Small intestine (tissue), 7 donors: ENCODE results near the gene MPZL1. TPM values are rescaled to one million over a fixed set of nuclear protein-coding genes. Genes with fewer than 3 reads are reported as not detected.

ENCODE experiments used
- DNase-seq, 2 donors: peaks; one replicate each; pipeline versions ENCODE4 v3.0.0 to v3.0.0-alpha.2; 2013
- FAIRE-seq: peaks from 2 replicates; lab custom pipeline; 2012; peaks lifted over from hg19 to GRCh38; lab: Jason Lieb, UNC
- H3K27ac ChIP-seq, 3 donors: one replicate each; pipeline ENCODE4 v1.5.1; 2013; ENCODE audit warnings: low read length in 2 of 3, mild to moderate bottlenecking in 2 of 3, control low read depth in 1 of 3, inconsistent platforms in 1 of 3, low read depth in 1 of 3, moderate library complexity in 1 of 3
- H3K27me3 ChIP-seq, 3 donors: one replicate each; pipeline ENCODE4 v1.6.1; 2013; ENCODE audit warnings: low read length in 3 of 3, inconsistent platforms in 1 of 3; ENCODE audit not compliant: control insufficient read depth in 3 of 3, insufficient read depth in 3 of 3
- H3K36me3 ChIP-seq, 3 donors: one replicate each; pipeline ENCODE4 v1.6.1; 2013; ENCODE audit warnings: low read length in 3 of 3, inconsistent platforms in 1 of 3, low read depth in 1 of 3, mild to moderate bottlenecking in 1 of 3, moderate library complexity in 1 of 3; ENCODE audit not compliant: control insufficient read depth in 3 of 3, insufficient read depth in 2 of 3
- H3K4me1 ChIP-seq, 3 donors: one replicate each; pipeline ENCODE4 v1.6.1; 2013; ENCODE audit warnings: low read length in 2 of 3, inconsistent platforms in 1 of 3, low read depth in 1 of 3, mild to moderate bottlenecking in 1 of 3, moderate library complexity in 1 of 3; ENCODE audit not compliant: control insufficient read depth in 3 of 3, insufficient read depth in 2 of 3
- H3K4me3 ChIP-seq, 3 donors: one replicate each; pipeline ENCODE4 v1.5.1; 2013; ENCODE audit warnings: low read length in 3 of 3, control low read depth in 1 of 3, inconsistent platforms in 1 of 3, low read depth in 1 of 3, mild to moderate bottlenecking in 1 of 3, moderate library complexity in 1 of 3
- H3K9me3 ChIP-seq, 2 donors: one replicate each; pipeline ENCODE4 v1.6.1; 2013; ENCODE audit warnings: low read depth in 1 of 2, low read length in 1 of 2; ENCODE audit not compliant: control insufficient read depth in 2 of 2, insufficient read depth in 1 of 2
- WGBS, 3 donors: extraction: QIAGEN DNeasy Blood & Tissue Kit; methylation state at CpG; one replicate each; pipeline ENCODE4 v1.1.7; 2013; 5-methylcytosine and 5-hydroxymethylcytosine counted together
- polyA plus RNA-seq, 4 donors: library from polyadenylated mRNA; stranded (reverse) in 3 of 4; unstranded in 1 of 4; fragments of 200-250 nt in 3 of 4; fragments of 120-200 nt in 1 of 4; gene quantifications; one replicate each; pipeline versions ENCODE4 v1.2.1 to v1.2.3, GENCODE V29; 2013
- donor health status: healthy with polysubstance abuse.
- donor health status: control.
- donor health status: control.
- donor health status: Bipolar disorder and iron deficiency.
- donor health status: healthy.

MPZL1 gene
- polyA plus RNA-seq, 4 donors = 8.1 to 107 (median 31.4) TPM

DNA sequence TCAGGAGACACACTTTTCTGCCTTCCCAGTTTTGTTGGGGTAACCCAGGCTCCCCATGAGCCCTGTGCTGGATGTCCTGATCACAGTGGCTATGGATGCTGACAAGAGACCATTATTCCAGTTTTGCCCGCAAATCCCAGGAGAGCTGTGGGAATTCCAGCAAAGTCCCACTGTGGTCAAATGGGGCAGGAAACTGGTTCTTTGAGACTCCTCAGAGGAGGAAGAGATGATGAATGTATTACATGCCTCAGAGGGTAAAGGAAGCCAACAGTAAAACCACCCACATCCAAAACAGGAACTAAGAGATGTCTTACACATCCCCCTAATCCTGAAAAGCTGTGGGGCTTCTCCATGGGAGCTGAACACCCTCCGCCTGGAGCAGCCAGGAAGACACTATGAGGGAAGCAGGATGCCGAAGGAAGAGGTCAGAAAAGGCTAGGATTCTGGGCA is 12.8 kb upstream of the MPZL1 start:
- Histone ChIP-seq H3K9me3 (no peaks in the 10 kb centered on the region), H3K36me3 (no peaks in the 10 kb centered on the region), H3K27me3 (peaks cover 0 to 2% (median 0%) of the 10 kb centered on the region in 3 donors), H3K27ac (no peak overlapping the region), H3K4me1 (peaks cover 0 to 12% (median 0%) of the 10 kb centered on the region in 3 donors), H3K4me3 (no peak overlapping the region)
- WGBS, 3 donors = 59 to 95% (median 79%) methylated on average over 3 of the region's 3 CpGs
- FAIRE-seq (no peak), DNase-seq (no peak)

DNA sequence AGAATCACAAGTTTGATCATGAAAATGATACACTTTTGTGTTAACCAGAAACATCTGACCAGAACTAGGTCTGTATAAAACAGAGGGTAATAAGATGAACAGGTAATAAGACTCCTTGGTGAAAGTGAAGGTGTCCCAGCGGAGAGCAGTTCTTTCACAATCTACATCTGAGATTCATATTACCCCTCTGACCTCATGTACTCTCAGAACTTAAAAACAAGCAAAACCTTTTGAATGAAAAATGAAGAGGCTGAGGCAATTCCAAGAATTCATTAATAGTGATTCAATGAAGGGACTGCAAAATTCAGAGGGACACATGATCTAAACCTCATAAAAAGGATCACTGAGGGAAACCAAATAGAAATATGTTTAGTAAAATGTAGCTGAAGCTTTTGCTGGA is 10.9 kb upstream of the MPZL1 start:
- Histone ChIP-seq H3K9me3 (no peaks in the 10 kb centered on the region), H3K4me1 (peaks cover 0 to 12% (median 0%) of the 10 kb centered on the region in 3 donors), H3K27ac (no peak overlapping the region), H3K36me3 (no peaks in the 10 kb centered on the region), H3K4me3 (no peak overlapping the region), H3K27me3 (peaks cover 0 to 2% (median 0%) of the 10 kb centered on the region in 3 donors)
- FAIRE-seq (no peak), DNase-seq (no peak)
- WGBS, 3 donors = 82 to 95% (median 84%) methylated on average over 1 of the region's 1 CpG

DNA sequence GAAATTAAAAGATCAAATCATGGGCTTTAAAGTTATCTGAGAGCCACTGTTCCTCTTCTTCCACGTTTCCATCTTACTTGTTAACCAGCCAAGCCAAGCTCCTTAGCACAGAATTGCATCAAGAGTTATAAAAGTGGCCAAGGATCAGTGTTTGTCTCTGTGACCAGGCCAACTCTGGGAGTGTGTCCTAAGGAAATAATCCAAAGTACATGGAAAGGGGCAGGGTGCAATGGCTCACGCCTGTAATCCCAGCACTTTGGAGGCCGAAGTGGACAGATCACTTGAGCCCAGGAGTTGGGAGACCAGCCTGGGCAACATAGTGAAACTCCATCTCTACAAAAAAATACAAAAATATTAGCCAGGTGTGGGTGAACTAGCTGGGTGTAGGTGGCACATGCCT is 10.0 kb upstream of the MPZL1 start:
- FAIRE-seq (no peak), DNase-seq (peak; percentile 73 to 95)
- H3K27me3 ChIP-seq = peaks cover 0 to 2% (median 0%) of the 10 kb centered on the region in 3 donors
- H3K9me3 ChIP-seq = no peaks in the 10 kb centered on the region
- no peaks in the 10 kb centered on the region for H3K36me3 ChIP-seq
- peak overlapping the region in 1 of 3 donors; percentile 30 for H3K27ac ChIP-seq
- peaks cover 0 to 12% (median 0%) of the 10 kb centered on the region in 3 donors for H3K4me1 ChIP-seq
- 16 to 55% (median 35%) methylated on average over 3 of the region's 3 CpGs for WGBS, 3 donors
- H3K4me3 ChIP-seq = no peak overlapping the region

DNA sequence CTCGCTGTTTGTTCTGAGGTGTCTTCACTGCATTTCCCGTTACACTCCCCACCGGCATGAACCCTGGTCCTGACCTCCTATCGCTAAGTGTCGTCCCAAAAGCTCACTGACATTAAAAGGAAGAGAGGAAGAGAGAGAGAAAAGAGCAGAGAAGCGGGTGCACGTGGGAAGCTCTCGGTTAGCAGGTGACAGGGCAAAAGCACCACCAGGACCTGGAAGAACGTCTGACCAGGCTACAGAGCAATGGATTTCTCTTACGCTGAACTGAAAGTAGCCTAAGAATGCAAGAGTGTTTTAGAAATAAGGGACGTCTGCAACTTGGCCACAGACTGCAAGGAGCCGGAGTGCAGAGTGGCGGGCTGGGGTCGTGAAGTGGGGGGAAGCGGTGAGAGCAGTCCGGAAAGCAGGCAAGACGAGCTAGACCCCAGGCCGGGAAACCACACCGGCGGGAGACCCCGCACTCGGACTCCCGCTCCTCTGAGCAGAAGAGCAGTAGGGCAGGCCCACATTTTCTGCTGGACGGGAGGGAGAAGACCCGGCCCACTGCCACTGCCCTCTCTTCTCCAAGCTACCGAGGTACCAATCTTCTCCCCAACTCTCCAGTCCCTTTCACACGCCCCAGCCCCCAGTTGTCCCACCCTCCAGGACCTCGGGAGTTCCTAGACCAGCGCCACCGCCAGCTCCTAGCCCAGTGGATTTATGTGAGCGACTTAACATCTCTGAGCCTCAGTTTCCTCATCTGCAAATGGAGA is 8.3 kb upstream of the MPZL1 start:
- Histone ChIP-seq H3K9me3 (no peaks in the 10 kb centered on the region), H3K4me3 (peak overlapping the region; percentile 55 to 77 (median 64)), H3K27me3 (no peaks in the 10 kb centered on the region), H3K4me1 (peaks cover 0 to 12% (median 0%) of the 10 kb centered on the region in 3 donors), H3K36me3 (no peaks in the 10 kb centered on the region), H3K27ac (peak overlapping the region; percentile 82 to 91 (median 88))
- 9 to 39% (median 37%) methylated on average over 31 of the region's 31 CpGs for WGBS, 3 donors
- FAIRE-seq = no peak
- peak in 1 of 2 donors; percentile 66 for DNase-seq

DNA sequence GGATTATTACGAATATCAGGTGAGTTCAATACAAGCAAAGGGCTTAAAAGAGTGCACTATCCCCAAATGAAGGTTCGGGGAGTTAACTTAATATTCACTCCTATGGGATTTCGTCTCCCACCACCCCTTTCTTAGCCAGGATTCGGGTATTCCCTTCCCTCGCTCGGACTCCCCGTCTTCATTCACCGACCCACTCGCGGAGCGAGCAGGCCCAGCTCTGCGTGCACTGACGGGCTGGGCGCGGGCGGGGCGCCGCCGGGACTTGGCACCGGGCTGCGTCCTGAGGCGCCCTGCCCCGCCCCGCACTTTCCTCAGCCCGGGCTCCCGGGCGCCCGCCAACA is 7.7 kb upstream of the MPZL1 start:
- DNase-seq = peak in 1 of 2 donors; percentile 90
- no peak for FAIRE-seq
- 1% methylated on average over 28 of the region's 28 CpGs for WGBS, 3 donors
- peak overlapping the region; percentile 82 to 91 (median 88) for H3K27ac ChIP-seq
- H3K4me1 ChIP-seq = peaks cover 0 to 12% (median 0%) of the 10 kb centered on the region in 3 donors
- H3K4me3 ChIP-seq = peak overlapping the region; percentile 55 to 77 (median 64)
- no peaks in the 10 kb centered on the region for H3K36me3 ChIP-seq
- H3K27me3 ChIP-seq = no peaks in the 10 kb centered on the region
- H3K9me3 ChIP-seq = no peaks in the 10 kb centered on the region

DNA sequence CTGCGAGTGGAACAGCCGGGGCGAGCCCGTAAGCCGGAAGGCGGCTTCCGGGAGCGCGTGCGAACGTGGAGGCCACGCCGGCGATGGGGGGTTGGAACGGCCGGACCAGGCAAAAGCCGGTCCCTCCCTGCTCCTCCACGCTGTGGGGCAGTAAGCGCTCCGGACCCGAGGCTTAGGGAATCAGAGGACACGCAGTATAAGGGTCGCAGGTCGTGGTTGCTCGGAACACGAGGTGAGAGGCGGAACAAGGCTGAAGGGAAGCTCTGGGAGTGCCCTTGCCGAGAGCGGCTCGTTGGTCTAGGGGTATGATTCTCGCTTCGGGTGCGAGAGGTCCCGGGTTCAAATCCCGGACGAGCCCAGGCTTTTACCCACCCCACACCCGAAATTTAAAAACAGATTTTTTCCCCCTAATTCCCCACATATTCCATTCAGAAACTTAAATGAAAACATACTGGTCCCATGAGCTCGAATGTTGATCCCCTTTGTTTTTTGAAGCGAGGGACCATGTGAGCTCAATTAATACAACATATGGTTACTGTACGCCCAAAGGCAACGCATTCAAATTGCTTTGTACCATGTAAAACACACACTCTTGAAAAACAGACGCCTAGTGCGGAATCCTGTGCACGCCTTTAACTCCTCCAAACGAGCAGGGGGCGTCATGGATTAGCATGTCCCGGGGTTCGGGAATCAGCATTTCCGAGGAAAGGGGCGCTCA is 7.2 kb upstream of the MPZL1 start:
- DNase-seq = peak; percentile 83 to 93
- H3K27me3 ChIP-seq = no peaks in the 10 kb centered on the region
- WGBS, 3 donors = 0 to 1% (median 0%) methylated on average over 45 to 50 of the region's 50 CpGs
- H3K27ac ChIP-seq = peak overlapping the region; percentile 82 to 91 (median 88)
- peaks cover 0 to 13% (median 0%) of the 10 kb centered on the region in 3 donors for H3K4me1 ChIP-seq
- no peaks in the 10 kb centered on the region for H3K9me3 ChIP-seq
- H3K36me3 ChIP-seq = no peaks in the 10 kb centered on the region
- FAIRE-seq = no peak
- H3K4me3 ChIP-seq = peak overlapping the region; percentile 55 to 77 (median 64)

DNA sequence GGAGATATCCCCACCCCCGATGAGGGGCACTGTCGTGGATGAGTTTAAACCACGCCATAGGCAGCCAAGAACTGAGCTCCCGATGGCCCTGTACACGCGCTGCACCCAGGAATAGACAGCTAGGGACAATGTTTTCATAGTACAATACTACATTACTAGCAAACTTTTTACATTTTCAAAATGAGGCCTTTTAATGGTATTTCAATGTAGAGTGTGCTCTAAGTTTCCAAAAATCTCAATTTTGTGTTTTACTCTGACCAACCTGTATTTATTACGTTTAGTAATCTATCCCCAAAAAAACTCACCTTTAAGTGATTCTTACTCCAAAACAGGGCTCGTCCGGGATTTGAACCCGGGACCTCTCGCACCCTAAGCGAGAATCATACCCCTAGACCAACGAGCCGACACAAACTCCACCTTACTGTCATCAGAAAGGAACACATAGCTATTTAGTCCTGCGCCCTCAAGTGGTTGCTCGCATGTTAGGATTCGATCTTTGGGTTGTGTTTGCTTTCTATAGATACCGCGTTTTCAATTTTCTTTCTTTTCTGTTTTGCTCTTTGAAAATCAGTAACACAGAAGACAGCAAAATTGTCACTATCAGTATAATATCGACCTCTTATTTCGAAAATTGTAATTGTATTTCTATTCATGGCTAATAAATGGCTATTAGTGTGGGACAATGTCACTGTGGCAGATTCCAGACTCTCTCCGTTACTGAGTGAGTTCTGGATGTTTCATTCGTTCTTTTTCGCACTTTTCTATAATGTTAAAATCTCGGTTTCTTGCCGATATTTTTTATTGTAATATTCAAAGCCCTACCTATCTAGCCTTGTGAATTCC is 6.4 kb upstream of the MPZL1 start:
- H3K27ac ChIP-seq = peak overlapping the region; percentile 82 to 91 (median 88)
- peaks cover 0 to 16% (median 0%) of the 10 kb centered on the region in 3 donors for H3K4me1 ChIP-seq
- H3K4me3 ChIP-seq = peak overlapping the region; percentile 35 to 77 (median 64)
- WGBS, 3 donors = 0 to 1% (median 0%) methylated on average over 26 of the region's 26 CpGs
- no peaks in the 10 kb centered on the region for H3K27me3 ChIP-seq
- FAIRE-seq = no peak
- no peaks in the 10 kb centered on the region for H3K9me3 ChIP-seq
- H3K36me3 ChIP-seq = no peaks in the 10 kb centered on the region
- peak; percentile 93 to 94 for DNase-seq

DNA sequence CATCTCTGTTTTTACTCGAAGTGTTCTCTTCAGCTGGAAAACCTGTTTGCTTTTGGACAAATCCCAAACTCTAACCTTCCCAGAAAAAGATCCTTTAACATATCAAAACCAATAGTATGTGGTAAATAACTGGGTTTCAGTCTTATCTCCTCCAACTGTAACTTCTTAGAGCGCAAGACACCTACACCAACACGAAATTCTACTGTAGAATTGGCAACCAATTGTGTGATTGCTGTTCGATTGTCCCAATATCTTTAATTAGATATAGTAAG is 5.8 kb upstream of the MPZL1 start:
- FAIRE-seq = no peak
- H3K27ac ChIP-seq = peak overlapping the region; percentile 34 to 60 (median 57)

More for the DNA sequence above, 5.8 kb upstream of the MPZL1 start:
- no peak for DNase-seq
- Histone ChIP-seq H3K4me1 (peaks cover 0 to 21% (median 0%) of the 10 kb centered on the region in 3 donors), H3K27me3 (no peaks in the 10 kb centered on the region), H3K36me3 (no peaks in the 10 kb centered on the region), H3K9me3 (no peaks in the 10 kb centered on the region), H3K4me3 (peak overlapping the region; percentile 10 to 77 (median 54))
- WGBS, 3 donors = 1 to 2% (median 1%) methylated on average over 4 of the region's 4 CpGs
